IMR-90 (cell line): ENCODE measurements around the gene ECM2. TPM values are rescaled to one million over a fixed set of nuclear protein-coding genes. Genes with fewer than 3 reads are reported as not detected.

Experiments
- ATAC-seq: fragments of 200-7000 bp; cut with Tn5 transposase; 2 replicates; pipeline ENCODE4 v1.9.1; 2020; ENCODE audit warnings: low read depth, mild to moderate bottlenecking, moderate library complexity
- BruUV-seq: library from RNA; stranded (reverse); fragments of 400-500 nt; replicated peaks from 2 replicates; lab custom pipeline; 2021; lab: Mats Ljungman, UMichigan
- CTCF ChIA-PET: fragments of 300-600 bp; formaldehyde crosslinking; extraction: SDS; loops from one replicate; lab custom pipeline; 2021; ENCODE audit warnings: antibody characterized with exemption; lab: Yijun Ruan, JAX
- POLR2A ChIA-PET: fragments of 300-600 bp; sonication (Branson Sonifier 250); formaldehyde crosslinking; loops from one replicate; lab custom pipeline; 2022; ENCODE audit warnings: antibody characterized with exemption; ENCODE audit not compliant: unreplicated experiment; lab: Charles Lee
- DNase-seq: peaks from one replicate; pipeline ENCODE4 v3.0.0; 2013
- H2AFZ ChIP-seq: replicated peaks from 2 replicates; pipeline ENCODE3; 2013; ENCODE audit warnings: low read length, mild to moderate bottlenecking; ENCODE audit not compliant: poor library complexity
- H2AK5ac ChIP-seq: 2 replicates; pipeline ENCODE4 v1.6.1; 2013; ENCODE audit warnings: low read depth, low read length, inconsistent platforms
- H2AK9ac ChIP-seq: replicated peaks from 2 replicates; pipeline ENCODE3; 2013; ENCODE audit warnings: mild to moderate bottlenecking, low read depth, low read length, moderate library complexity; ENCODE audit not compliant: poor library complexity
- H2BK120ac ChIP-seq: 2 replicates; pipeline ENCODE4 v1.6.1; 2013; ENCODE audit warnings: low read depth, low read length, inconsistent platforms
- H2BK15ac ChIP-seq: 3 replicates; pipeline ENCODE4 v1.6.1; 2013; ENCODE audit warnings: low read depth, low read length, inconsistent platforms
- H2BK20ac ChIP-seq: 2 replicates; pipeline ENCODE4 v1.6.1; 2013; ENCODE audit warnings: low read depth, mild to moderate bottlenecking, inconsistent platforms, low read length, moderate library complexity
- H2BK5ac ChIP-seq: 2 replicates; pipeline ENCODE4 v1.6.1; 2013; ENCODE audit warnings: mild to moderate bottlenecking, low read depth, low read length, inconsistent platforms; ENCODE audit not compliant: poor library complexity, severe bottlenecking
- H3K14ac ChIP-seq: replicated peaks from 2 replicates; pipeline ENCODE4 v1.6.1; 2013; ENCODE audit warnings: low read depth, low read length, inconsistent platforms
- H3K18ac ChIP-seq: 2 replicates; pipeline ENCODE4 v1.6.1; 2013; ENCODE audit warnings: low read depth, low read length, control low read depth
- H3K23ac ChIP-seq: 2 replicates; pipeline ENCODE4 v1.6.1; 2013; ENCODE audit warnings: low read depth, low read length, inconsistent platforms
- H3K27ac ChIP-seq: 2 replicates; pipeline ENCODE4 v1.5.1; 2013; ENCODE audit warnings: mild to moderate bottlenecking, control low read depth, low read length; ENCODE audit not compliant: insufficient read depth
- H3K27me3 ChIP-seq: 2 replicates; pipeline ENCODE4 v1.6.1; 2013; ENCODE audit warnings: low read length; ENCODE audit not compliant: control insufficient read depth, insufficient read depth
- H3K36me3 ChIP-seq: 2 replicates; pipeline ENCODE4 v1.6.1; 2013; ENCODE audit warnings: low read length, mixed read lengths; ENCODE audit not compliant: control insufficient read depth, insufficient read depth
- H3K4ac ChIP-seq: 2 replicates; pipeline ENCODE4 v1.6.1; 2013; ENCODE audit warnings: low read depth, low read length, inconsistent platforms
- H3K4me1 ChIP-seq: 2 replicates; pipeline ENCODE4 v1.6.1; 2013; ENCODE audit warnings: low read length, mixed read lengths; ENCODE audit not compliant: control insufficient read depth, insufficient read depth
- H3K4me2 ChIP-seq: 2 replicates; pipeline ENCODE4 v1.6.1; 2013; ENCODE audit warnings: low read depth, mild to moderate bottlenecking, control low read depth, low read length, moderate library complexity
- H3K4me3 ChIP-seq: 2 replicates; pipeline ENCODE4 v1.5.1; 2013; ENCODE audit warnings: low read depth, mild to moderate bottlenecking, control low read depth, low read length, moderate library complexity; ENCODE audit not compliant: insufficient read depth
- H3K56ac ChIP-seq: 2 replicates; pipeline ENCODE4 v1.6.1; 2013; ENCODE audit warnings: low read length, inconsistent platforms; ENCODE audit not compliant: insufficient read depth; ENCODE audit errors: extremely low read depth
- H3K79me1 ChIP-seq, 2 experiments: 2 replicates each; pipeline ENCODE4 v1.6.1; 2013; ENCODE audit warnings: low read length in 2 of 2, inconsistent platforms in 1 of 2, low read depth in 1 of 2
- H3K9ac ChIP-seq: 2 replicates; pipeline ENCODE4 v1.6.1; 2013; ENCODE audit warnings: low read depth, low read length, control low read depth
- H3K9me1 ChIP-seq: 2 replicates; pipeline ENCODE4 v1.6.1; 2013; ENCODE audit warnings: low read length, inconsistent platforms; ENCODE audit not compliant: insufficient read depth
- H3K9me3 ChIP-seq: 2 replicates; pipeline ENCODE4 v1.6.1; 2013; ENCODE audit warnings: low read length; ENCODE audit not compliant: control insufficient read depth, insufficient read depth
- H4K20me1 ChIP-seq: 2 replicates; pipeline ENCODE4 v1.6.1; 2013; ENCODE audit warnings: low read length, inconsistent platforms; ENCODE audit not compliant: insufficient read depth
- H4K5ac ChIP-seq: 2 replicates; pipeline ENCODE4 v1.6.1; 2013; ENCODE audit warnings: mild to moderate bottlenecking, low read depth, low read length, control low read depth
- H4K8ac ChIP-seq, 2 experiments: 2 replicates each; pipeline ENCODE4 v1.6.1; 2013; ENCODE audit warnings: low read depth in 2 of 2, low read length in 2 of 2, control low read depth in 1 of 2, inconsistent platforms in 1 of 2
- H4K91ac ChIP-seq: 2 replicates; pipeline ENCODE4 v1.6.1; 2013; ENCODE audit warnings: low read depth, low read length, inconsistent platforms; ENCODE audit not compliant: insufficient read depth
- BHLHE40 ChIP-seq: fragments of 150-350 bp; IDR thresholded peaks from 2 replicates; pipeline ENCODE4 v1.6.1; 2016; ENCODE audit warnings: mild to moderate bottlenecking, low read depth, low read length
- CEBPB ChIP-seq: IDR thresholded peaks from 2 replicates; pipeline ENCODE4 v1.6.1; 2012; ENCODE audit warnings: low read depth, low read length, improper control_type of control experiment
- CHD1 ChIP-seq: IDR thresholded peaks from 2 replicates; pipeline ENCODE4 v1.6.1; 2012; ENCODE audit warnings: low read depth, low read length, improper control_type of control experiment
- FOS ChIP-seq: fragments of 150-350 bp; IDR thresholded peaks from 2 replicates; pipeline ENCODE4 v1.6.1; 2016; ENCODE audit warnings: low read depth, low read length
- MAFK ChIP-seq: IDR thresholded peaks from 2 replicates; pipeline ENCODE4 v1.6.1; 2012; ENCODE audit warnings: low read depth, low read length, improper control_type of control experiment
- MAZ ChIP-seq: IDR thresholded peaks from 2 replicates; pipeline ENCODE4 v1.6.1; 2012; ENCODE audit warnings: low read depth, mild to moderate bottlenecking, low read length, improper control_type of control experiment, moderate library complexity, borderline replicate concordance
- MXI1 ChIP-seq: IDR thresholded peaks from 2 replicates; pipeline ENCODE4 v1.6.1; 2012; ENCODE audit warnings: low read depth, mild to moderate bottlenecking, low read length, moderate library complexity, borderline replicate concordance
- NFE2L2 ChIP-seq: fragments of 150-350 bp; IDR thresholded peaks from 2 replicates; pipeline ENCODE4 v1.6.1; 2016; ENCODE audit warnings: low read depth, mild to moderate bottlenecking, low read length
- POLR2A ChIP-seq: IDR thresholded peaks from 2 replicates; pipeline ENCODE4 v1.6.1; 2012; ENCODE audit warnings: mild to moderate bottlenecking, low read depth, low read length
- RAD21 ChIP-seq: IDR thresholded peaks from 2 replicates; pipeline ENCODE4 v1.6.1; 2012; ENCODE audit warnings: low read length, improper control_type of control experiment
- RCOR1 ChIP-seq: IDR thresholded peaks from 2 replicates; pipeline ENCODE4 v1.6.1; 2012; ENCODE audit warnings: mild to moderate bottlenecking, low read length, improper control_type of control experiment; ENCODE audit not compliant: insufficient replicate concordance
- RFX5 ChIP-seq: IDR thresholded peaks from 2 replicates; pipeline ENCODE4 v1.8.0; 2012; ENCODE audit warnings: low read depth, mild to moderate bottlenecking, low read length, moderate library complexity
- SMC3 ChIP-seq: fragments of 150-350 bp; IDR thresholded peaks from 2 replicates; pipeline ENCODE4 v1.6.1; 2016; ENCODE audit warnings: low read depth, mild to moderate bottlenecking, antibody characterized with exemption, low read length, moderate library complexity
- USF2 ChIP-seq: fragments of 150-350 bp; IDR thresholded peaks from 2 replicates; pipeline ENCODE4 v1.6.1; 2017; ENCODE audit warnings: mild to moderate bottlenecking, antibody characterized with exemption, low read length, low read depth
- WGBS, 2 experiments: methylation state at CpG; one replicate each; pipeline versions ENCODE4 v1.1.5 to v1.1.7; 2013; ENCODE audit warnings: missing lambda C conversion rate in 2 of 2; ENCODE audit not compliant: insufficient read length in 1 of 2; ENCODE audit errors: extremely low coverage in 2 of 2; 5-methylcytosine and 5-hydroxymethylcytosine counted together
- dilution Hi-C: fragments of 300-500 bp; cut with HindIII; formaldehyde crosslinking; loops from one replicate; pipeline ENCODE4 v1.14.3; 2018; ENCODE audit warnings: low sequenced_read_pairs; ENCODE audit not compliant: unreplicated experiment
- in situ Hi-C: fragments of 300-500 bp; cut with MboI; formaldehyde crosslinking; loops from 3 replicates; pipeline ENCODE4 v1.14.3; 2019; ENCODE audit warnings: low sequenced_read_pairs, inconsistent platforms, mixed read lengths
- intact Hi-C: fragments of 100-400 bp; cut with micrococcal nuclease; formaldehyde crosslinking; loops from 2 replicates; pipeline ENCODE4 v1.10.0; 2022
- polyA plus RNA-seq, 3 experiments: library from polyadenylated mRNA; depleted of rRNA; stranded (reverse); fragments of >200 nt; gene quantifications; 2 replicates each; pipeline ENCODE4 v1.2.3, GENCODE V29; 2012; ENCODE audit warnings: low replicate concordance in 1 of 3
- total RNA-seq: library from RNA; depleted of rRNA; stranded (reverse); fragments of >200 nt; gene quantifications from 2 replicates; pipeline ENCODE4 v1.2.3, GENCODE V29; 2012
- TF ChIP-seq, protein P1 (sequence below): conservative IDR thresholded peaks from 2 replicates; pipeline ENCODE4 v1.5.1; 2012; ENCODE audit warnings: mild to moderate bottlenecking, low read depth, low read length, improper control_type of control experiment
- TF ChIP-seq, protein P2 (sequence below): fragments of 150-350 bp; IDR thresholded peaks from 2 replicates; pipeline ENCODE4 v1.6.1; 2016; ENCODE audit warnings: low read depth, mild to moderate bottlenecking, low read length, moderate library complexity, borderline replicate concordance

The ECM2 gene
- total and polyA plus RNA-seq, 2 of the 4 experiments (the other 2 are of a cell fraction), result 0.26 to 0.36 TPM

DNA sequence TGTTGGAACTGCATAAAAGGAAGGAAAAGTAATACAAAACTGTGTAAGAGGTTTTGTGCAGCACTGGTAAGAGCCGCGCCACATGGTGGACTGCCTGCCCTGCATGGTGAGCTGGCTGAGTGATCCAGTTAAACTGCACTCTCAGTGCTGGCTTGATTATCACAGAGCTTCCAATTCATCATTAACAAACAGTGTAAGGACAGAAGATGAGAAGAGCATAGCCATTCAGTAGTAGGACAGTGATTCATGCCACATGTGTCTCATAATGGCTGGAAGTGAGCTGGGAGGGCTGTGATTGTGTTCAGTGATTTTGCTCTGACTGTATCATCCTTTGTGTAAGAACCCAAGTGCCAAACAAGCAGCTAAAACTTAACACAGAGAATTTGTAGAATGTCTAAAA is 67.6 kb downstream of the ECM2 start:
- ChIA-PET POLR2A (no interaction called here), CTCF (no interaction called here)
- WGBS, 2 experiments, result no CpG with 5 or more reads among the region's 2 CpGs
- H2BK15ac ChIP-seq, result peak overlapping the region; percentile 15; the same call in 1 of the 3 replicates
- no peak overlapping the region for H3K56ac ChIP-seq
- H2BK5ac ChIP-seq, result no peak overlapping the region
- H3K9me1 ChIP-seq, result peaks cover 11% of the 10 kb centered on the region
- H2AFZ ChIP-seq, result no peak overlapping the region
- no peak overlapping the region for H4K5ac ChIP-seq
- peak overlapping the region; percentile 29; the same call in 1 of the 2 replicates for H3K23ac ChIP-seq
- peak overlapping the region; percentile 28; the same call in 1 of the 2 replicates for H2BK20ac ChIP-seq
- ATAC-seq (peak; percentile 33), DNase-seq (peak; percentile 66)
- intact Hi-C loops (no loop called here), dilution Hi-C loops (no loop called here), in situ Hi-C loops (no loop called here)
- no peak overlapping the region; the same call in 1 of the 2 replicates for H4K91ac ChIP-seq
- H3K18ac ChIP-seq, result no peak overlapping the region
- H3K27me3 ChIP-seq, result no peaks in the 10 kb centered on the region
- H3K27ac ChIP-seq, result no peak overlapping the region
- H2BK120ac ChIP-seq, result peak overlapping the region; percentile 24; the same call in 1 of the 2 replicates
- peaks cover 3% of the 10 kb centered on the region for H3K4me1 ChIP-seq
- H3K9me3 ChIP-seq, result no peaks in the 10 kb centered on the region
- no peak overlapping the region; the same call in 1 of the 2 replicates for H2AK5ac ChIP-seq
- no peak overlapping the region for H3K4me2 ChIP-seq
- H4K8ac ChIP-seq, result no peak overlapping the region
- peak overlapping the region; percentile 38; the same call in 1 of the 2 replicates for H3K14ac ChIP-seq
- H4K20me1 ChIP-seq, result no peaks in the 10 kb centered on the region
- H3K9ac ChIP-seq, result no peak overlapping the region
- no TSS peak for BruUV-seq
- no peak overlapping the region for H2AK9ac ChIP-seq
- TF ChIP-seq CHD1 (no peak), FOS (no peak), BHLHE40 (no peak), POLR2A (no peak), RAD21 (no peak), MAZ (no peak), NFE2L2 (no peak), RFX5 (no peak), CEBPB (no peak), RCOR1 (no peak), USF2 (no peak), SMC3 (no peak), MXI1 (no peak), MAFK (no peak)
- TF ChIP-seq, protein P1, sequence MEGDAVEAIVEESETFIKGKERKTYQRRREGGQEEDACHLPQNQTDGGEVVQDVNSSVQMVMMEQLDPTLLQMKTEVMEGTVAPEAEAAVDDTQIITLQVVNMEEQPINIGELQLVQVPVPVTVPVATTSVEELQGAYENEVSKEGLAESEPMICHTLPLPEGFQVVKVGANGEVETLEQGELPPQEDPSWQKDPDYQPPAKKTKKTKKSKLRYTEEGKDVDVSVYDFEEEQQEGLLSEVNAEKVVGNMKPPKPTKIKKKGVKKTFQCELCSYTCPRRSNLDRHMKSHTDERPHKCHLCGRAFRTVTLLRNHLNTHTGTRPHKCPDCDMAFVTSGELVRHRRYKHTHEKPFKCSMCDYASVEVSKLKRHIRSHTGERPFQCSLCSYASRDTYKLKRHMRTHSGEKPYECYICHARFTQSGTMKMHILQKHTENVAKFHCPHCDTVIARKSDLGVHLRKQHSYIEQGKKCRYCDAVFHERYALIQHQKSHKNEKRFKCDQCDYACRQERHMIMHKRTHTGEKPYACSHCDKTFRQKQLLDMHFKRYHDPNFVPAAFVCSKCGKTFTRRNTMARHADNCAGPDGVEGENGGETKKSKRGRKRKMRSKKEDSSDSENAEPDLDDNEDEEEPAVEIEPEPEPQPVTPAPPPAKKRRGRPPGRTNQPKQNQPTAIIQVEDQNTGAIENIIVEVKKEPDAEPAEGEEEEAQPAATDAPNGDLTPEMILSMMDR, result no peak
- TF ChIP-seq, protein P2, sequence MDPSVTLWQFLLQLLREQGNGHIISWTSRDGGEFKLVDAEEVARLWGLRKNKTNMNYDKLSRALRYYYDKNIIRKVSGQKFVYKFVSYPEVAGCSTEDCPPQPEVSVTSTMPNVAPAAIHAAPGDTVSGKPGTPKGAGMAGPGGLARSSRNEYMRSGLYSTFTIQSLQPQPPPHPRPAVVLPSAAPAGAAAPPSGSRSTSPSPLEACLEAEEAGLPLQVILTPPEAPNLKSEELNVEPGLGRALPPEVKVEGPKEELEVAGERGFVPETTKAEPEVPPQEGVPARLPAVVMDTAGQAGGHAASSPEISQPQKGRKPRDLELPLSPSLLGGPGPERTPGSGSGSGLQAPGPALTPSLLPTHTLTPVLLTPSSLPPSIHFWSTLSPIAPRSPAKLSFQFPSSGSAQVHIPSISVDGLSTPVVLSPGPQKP, result no peak
- H3K36me3 ChIP-seq, result no peaks in the 10 kb centered on the region
- 0 out of 2 replicates have a peak overlapping the region, but pooled peaks have one; percentile 1 for H3K4ac ChIP-seq
- no peak overlapping the region for H3K4me3 ChIP-seq
- H3K79me1 ChIP-seq, result peaks cover 0 to 4% of the 10 kb centered on the region in 2 experiments; a peak in 1 of 4 replicates
